HTERT RPE-1 (cell line): ENCODE measurements around the gene MYCBPAP.
"Not testable (repeated sequence)": the region's sequence is repeated elsewhere in the genome, so short reads cannot be mapped to it uniquely, and the experiment has no call there.

Experiments
- in situ Hi-C: fragments of 300-500 bp; cut with MboI; formaldehyde crosslinking; loops from 4 replicates; pipeline ENCODE4 v1.14.3; 2020; ENCODE audit warnings: low sequenced_read_pairs

MYCBPAP gene

DNA sequence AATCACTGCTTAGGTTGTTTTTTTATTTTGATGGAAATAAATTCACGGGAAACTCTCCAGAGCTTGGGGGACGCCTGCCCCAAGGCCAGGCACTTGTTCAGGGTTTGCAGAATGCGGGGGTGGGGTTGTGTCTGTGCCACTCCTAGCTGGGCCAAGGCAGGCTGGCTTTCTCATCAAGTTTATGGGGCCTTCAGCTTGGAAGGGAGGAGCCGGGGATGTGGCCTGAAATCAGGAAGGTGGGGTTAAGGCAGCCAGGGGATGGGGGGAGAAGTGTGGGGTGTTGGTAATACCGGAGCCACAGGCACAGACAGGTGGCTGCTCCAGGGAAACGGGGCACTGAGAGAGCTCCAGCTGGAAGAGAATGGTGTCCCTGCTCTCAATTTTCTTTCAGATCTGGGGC, 37.8 kb upstream of the MYCBPAP start:
- in situ Hi-C loops = no loop called here

DNA sequence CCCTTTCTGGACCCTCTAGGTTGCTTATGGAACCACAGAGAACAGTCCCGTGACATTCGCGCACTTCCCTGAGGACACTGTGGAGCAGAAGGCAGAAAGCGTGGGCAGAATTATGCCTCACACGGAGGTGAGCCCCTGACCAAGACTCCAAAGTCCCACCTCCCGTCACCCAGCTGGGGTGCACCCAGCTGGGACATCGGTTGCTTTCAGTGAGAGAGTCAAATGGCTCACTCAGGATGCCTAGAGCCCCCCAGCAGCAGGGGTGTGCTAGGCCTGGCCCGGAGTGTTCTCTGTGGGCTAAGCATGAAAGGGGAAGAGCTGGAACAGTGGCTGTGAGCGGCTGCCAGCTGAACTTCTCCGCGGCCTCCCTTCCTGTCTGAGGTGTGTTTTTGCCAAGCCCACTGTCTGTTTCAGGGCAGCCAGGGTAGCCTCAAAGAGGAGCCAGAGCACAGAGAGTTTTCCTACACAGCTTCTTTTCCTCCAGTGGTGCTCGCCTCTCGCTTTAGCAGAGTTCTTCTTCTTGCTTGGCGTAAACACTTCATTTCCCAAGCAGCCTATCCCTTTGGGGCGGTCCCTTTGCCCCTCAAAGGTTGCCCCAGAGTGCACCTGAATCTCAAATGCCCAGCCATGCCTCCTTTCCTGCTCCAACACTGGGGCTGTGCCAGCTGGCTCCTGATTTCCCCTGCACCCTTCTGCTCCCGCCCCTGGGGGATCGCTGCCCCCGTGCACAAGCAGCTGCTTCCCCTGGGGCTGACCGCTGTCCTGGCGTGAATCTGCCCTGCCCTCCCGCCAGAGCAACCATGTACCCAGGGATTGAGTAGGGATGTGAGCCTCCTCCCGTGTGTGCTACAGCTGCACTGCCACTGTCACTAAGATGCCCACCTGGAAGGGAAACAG, 37.0 kb upstream of the MYCBPAP start:
- in situ Hi-C loops = no loop called here

DNA sequence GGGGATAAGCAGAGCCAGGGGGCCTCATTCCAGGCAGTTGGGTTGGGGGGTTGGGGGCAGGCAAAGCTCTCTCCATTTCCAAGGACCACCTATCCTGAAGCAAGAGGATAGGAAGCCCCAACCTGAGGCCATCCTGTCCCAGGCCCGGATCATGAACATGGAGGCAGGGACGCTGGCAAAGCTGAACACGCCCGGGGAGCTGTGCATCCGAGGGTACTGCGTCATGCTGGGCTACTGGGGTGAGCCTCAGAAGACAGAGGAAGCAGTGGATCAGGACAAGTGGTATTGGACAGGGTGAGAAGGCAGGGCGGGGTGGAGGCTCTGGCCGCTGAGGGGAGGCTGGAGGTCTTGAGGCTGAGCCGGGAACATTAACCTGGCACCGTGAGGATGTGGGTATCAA, 36.0 kb upstream of the MYCBPAP start:
- in situ Hi-C loops = no loop called here

DNA sequence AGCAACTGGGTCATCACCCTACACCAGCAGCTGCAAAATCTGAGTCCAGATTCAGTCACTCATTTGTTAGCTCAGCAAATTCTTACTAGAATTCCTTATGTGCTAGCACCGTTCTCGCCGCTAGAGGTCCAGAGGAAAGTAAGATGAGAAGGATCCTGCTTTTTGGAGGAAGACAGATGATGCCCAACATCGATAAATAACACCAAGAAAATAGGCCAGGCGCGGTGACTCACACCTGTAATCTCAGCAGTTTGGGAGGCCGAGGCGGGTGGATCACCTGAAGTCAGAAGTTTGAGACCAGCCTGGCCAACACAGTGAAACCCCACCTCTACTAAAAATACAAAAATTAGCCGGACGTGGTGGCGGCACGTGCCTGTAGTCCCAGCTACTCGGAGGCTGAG, 35.5 kb upstream of the MYCBPAP start:
- in situ Hi-C loops = not testable (repeated sequence)

DNA sequence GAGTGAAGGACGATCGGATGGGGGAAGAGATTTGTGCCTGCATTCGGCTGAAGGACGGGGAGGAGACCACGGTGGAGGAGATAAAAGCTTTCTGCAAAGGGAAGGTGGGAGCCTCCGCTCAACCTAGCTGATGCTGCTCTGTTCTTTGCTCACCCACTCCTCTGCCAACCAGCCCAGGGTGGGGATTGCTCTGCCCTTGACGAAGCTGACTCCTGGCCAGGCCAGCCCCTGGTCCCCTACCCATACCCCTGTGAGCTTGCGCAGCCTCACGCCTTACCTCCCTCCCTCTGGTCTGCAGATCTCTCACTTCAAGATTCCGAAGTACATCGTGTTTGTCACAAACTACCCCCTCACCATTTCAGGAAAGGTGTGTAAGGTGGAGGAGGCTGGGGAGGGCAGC, 34.3 kb upstream of the MYCBPAP start:
- in situ Hi-C loops = no loop called here

DNA sequence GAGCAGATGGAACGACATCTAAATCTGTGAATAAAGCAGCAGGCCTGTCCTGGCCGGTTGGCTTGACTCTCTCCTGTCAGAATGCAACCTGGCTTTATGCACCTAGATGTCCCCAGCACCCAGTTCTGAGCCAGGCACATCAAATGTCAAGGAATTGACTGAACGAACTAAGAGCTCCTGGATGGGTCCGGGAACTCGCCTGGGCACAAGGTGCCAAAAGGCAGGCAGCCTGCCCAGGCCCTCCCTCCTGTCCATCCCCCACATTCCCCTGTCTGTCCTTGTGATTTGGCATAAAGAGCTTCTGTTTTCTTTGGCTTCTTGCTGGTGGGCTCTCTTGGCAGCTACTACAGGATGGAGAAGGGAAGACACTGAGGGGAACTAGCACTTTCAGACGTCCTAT, 33.7 kb upstream of the MYCBPAP start:
- in situ Hi-C loops = no loop called here

DNA sequence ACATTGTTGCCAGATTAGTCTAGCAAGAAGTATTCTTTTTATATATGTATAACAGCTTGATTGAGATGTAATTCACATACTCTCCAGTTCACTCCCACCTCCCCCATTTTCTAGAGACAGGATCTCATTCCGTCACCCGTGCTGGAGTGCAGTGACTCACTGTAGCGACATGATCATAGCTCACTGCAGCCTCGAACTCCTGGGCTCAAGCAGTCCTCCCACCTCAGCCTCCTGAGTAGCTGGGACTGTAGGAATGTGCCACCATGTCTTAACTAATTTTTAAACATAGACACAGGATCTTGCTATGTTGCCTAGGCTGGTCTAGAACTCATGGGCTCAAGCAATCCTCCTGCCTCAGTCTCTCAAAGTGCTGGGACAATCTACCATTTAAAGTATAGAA, 32.9 kb upstream of the MYCBPAP start:
- in situ Hi-C loops = no loop called here

DNA sequence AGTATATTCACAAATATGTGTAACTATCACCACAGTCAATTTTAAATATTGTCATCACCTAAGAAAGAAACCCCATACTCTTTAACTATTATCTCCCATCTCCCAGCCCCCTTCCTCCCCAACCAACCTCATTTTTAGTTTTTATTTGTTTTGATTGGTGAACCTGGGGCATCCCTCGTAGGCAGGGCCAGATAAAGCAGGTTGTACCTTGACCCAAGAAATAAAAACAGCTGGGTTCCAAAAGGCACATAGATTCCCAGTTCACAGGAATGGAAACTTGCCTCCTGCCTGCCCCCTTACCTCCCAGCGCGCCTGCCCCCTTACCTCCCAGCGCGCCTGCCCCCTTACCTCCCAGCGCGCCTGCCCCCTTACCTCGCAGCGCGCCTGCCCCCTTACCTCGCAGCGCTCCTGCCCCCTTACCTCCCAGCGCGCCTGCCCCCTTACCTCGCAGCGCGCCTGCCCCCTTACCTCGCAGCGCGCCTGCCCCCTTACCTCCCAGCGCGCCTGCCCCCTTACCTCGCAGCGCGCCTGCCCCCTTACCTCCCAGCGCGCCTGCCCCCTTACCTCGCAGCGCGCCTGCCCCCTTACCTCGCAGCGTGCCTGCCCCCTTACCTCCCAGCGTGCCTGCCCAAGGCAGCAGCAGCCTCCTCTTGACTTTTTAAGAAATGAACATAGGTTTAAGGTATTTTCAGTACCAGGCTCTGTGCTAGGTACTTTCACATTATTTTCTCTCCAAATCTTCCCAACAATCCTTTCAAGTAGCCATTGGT, 32.3 kb upstream of the MYCBPAP start:
- in situ Hi-C loops = not testable (repeated sequence)

DNA sequence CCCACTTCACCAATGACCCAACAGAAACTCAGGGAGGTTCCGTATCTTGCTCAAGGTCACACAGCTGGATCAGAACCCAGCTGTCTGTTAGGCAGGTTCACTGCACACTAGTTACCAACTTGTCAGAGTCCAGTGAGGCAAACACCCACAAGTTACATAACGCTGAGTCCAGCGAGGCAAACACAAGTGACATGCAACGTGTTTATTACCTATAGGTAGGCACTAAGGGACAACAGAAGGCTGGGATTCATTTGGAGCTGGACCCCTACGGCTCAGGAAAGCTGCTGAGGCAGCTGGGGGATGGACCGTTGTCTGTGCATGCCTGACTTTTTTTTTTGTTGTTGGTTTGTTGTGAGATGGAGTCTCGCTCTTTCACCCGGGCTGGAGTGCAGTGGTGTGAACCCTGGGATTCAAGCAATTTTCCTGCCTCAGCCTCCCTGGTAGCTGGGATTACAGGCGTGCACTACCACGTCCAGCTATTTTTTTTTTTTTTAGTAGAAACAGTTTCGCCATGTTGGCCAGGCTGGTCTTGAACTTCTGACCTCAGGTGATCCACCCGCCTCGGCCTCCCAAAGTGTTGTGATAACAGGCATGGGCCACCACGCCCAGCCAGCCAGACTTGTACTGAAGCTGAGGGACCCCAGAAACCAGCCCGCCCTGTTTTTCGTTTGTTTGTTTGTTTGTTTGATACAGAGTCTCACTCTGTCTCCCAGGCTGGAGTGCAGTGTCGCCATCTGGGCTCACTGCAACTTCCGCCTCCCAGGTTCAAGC, 31.5 kb upstream of the MYCBPAP start:
- in situ Hi-C loops = no loop called here

DNA sequence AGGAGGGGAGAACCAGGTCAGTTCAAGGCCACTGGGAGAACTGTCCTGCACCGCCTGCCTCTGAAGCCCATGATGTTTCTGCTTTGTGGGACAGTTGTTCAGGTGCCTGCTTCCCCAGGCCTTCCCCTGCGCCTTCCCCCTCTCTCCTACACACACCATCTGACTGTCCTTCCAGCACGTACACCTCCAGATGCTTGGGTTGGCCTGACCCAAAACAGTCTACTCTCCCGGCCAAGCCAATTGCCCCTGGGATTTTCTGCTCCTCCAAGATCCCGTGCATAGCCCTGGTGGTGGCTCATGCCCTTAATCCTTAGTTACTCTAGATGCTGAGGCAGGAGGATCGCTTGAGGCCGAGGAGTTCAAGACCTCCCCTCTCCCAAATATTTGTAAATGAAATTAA, 30.3 kb upstream of the MYCBPAP start:
- in situ Hi-C loops = no loop called here

DNA sequence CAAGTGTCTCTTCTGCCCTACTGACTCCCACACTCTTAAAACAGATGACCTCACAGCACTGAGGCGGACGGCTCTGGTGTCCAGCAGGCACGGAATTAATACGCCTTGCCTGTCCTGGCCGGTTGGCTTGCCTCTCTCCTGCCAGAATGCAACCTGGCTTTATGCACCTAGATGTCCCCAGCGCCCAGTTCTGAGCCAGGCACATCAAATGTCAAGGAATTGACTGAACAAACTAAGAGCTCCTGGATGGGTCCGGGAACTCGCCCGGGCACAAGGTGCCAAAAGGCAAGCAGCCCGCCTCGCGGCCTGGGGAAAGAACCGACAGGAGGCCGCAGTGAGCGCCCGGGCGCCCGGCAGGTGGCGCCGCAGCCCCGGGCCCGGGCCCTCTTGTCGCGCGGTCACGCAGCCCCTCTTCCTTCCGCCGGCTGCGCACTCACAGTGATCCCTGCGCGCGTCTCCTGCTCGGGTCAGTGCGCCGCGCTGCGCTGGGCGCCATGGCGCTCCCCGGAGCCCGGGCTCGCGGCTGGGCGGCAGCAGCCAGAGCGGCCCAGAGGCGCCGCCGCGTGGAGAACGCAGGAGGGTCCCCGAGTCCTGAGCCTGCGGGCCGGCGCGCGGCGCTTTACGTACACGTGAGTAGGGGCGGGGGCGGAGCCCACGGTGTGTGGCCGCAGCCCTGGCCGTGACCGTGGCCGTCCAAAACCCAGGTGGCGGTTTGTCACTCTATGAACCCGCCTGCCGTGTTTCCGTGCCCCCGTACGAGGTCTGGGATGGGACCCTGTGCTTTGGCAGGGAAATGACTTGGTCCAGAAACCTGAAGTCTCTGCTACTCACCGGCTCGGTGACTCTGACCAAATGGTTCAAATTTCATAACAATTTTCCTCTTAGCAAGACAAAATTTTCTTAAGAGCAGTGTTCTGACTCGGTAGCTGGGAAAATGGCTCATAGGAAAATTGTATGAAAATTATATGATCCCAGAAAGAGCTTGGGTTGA, 29.6 kb upstream of the MYCBPAP start, which contains the start of gene RSAD1:
RSAD1 (plus strand) TSS at position 470 of the 991 bp plus-strand sequence; CDS start at position 495, 25 bp downstream.
- in situ Hi-C loops = no loop called here

DNA sequence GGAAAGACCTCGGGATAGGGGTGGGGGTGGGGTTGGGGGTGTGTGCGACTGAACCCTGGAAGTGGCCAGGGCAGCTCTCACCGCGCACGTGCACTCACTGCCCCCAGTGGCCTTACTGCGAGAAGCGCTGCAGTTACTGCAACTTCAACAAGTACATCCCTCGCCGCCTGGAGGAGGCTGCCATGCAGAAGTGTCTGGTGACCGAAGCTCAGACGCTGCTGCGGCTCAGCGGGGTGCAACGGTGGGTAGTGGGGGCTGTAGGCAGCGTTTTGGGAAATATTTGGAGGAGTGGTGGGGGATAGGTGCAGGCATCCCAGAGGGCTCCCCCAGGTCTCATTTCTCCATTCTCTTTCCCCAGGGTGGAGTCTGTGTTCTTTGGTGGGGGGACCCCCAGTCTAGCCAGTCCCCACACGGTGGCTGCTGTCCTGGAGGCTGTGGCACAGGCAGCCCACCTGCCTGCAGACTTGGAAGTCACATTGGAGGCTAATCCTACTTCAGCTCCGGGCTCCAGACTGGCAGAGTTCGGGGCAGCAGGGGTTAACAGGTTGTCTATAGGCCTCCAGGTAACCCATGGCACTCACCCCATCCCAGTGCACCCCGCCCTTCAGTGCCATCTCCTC, 28.6 kb upstream of the MYCBPAP start:
- in situ Hi-C loops = no loop called here

DNA sequence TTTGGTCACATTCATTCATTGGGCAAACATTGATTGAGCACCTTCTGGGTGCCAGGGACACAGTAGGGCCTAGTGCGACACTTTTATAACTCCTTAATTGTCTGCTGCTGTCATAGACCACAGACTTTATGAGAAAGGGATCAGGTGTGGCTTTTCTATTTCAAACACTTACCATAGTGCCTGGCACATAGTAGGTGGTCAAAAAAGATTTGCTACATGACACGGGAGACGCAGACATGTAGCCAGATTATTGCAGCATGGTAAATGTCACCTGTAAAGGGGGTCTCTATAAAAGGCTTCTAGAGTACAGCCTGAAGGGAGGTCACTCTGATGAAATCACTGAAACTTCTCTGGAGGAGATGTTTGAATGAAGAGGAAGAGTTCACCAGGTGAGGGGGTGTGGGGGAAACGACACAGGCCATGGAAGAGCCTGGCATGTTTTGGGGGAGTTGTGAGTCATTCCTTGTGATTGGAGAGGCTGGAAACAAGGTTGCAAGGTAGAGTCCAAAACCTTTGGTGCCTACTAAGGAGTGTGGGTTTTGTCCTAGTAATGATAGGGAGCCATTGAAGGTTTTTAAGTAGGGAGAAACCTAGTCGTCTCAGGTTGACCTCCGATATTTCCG, 28.0 kb upstream of the MYCBPAP start:
- in situ Hi-C loops = no loop called here

DNA sequence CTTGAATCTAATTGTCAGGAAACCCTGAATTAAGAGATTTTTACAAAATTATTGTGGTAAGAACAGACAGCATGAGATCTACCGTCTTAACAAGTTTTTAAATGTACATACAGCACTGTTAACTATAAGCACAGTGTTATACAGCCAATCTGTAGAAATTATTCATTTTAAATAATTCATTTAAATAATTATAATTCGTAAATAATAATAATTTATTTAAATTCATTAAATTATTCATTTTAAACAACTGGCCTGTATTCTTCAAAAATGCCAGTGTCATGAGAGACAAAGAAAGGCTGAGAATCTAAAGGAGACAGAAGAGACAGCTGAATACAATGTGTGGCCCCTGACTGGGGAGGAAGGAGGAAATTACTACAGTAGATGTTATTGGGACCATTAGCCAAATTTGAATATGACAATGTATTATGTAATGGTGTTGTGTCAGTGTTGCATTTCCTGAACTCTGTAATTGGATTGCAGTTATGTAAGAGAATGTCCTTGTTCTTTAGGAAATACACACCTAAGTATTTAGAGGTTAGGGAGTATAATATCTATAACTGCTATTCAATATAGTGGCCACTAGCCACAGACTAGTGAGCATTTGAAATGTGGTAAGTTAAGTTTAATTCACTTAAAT, 27.3 kb upstream of the MYCBPAP start:
- in situ Hi-C loops = no loop called here

DNA sequence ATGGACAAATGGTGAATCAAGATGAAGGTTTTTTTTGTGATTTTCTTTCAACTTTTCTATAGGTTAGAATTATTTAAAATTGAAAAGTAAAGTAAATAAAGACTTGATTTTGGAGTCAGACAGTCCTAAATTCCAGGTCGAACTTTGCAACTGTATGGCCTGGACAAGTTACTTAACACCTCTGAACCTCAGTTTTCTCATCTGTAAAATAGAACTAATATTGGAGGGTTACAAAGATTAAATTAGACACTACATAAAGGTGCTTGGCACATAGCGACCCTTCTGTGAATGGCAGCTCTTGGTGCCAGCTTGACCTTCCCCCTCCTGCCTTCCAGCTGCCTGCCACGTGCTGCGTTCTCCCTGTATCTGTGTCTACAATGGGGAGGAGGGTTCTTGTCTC, 26.6 kb upstream of the MYCBPAP start:
- in situ Hi-C loops = no loop called here

DNA sequence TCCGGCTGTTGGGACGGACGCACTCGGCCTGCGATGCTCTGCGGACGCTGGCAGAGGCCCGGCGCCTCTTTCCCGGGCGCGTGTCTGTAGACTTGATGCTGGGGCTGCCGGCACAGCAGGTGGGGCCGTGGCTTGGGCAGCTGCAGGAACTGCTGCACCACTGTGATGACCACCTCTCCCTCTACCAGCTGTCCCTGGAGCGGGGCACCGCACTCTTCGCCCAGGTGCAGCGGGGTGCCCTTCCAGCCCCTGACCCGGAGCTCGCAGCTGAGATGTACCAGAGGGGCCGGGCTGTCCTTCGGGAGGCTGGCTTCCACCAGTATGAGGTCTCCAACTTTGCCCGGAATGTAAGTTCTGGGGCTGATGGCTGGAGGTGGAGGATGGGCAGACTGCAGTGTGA, 26.1 kb upstream of the MYCBPAP start:
- in situ Hi-C loops = no loop called here

DNA sequence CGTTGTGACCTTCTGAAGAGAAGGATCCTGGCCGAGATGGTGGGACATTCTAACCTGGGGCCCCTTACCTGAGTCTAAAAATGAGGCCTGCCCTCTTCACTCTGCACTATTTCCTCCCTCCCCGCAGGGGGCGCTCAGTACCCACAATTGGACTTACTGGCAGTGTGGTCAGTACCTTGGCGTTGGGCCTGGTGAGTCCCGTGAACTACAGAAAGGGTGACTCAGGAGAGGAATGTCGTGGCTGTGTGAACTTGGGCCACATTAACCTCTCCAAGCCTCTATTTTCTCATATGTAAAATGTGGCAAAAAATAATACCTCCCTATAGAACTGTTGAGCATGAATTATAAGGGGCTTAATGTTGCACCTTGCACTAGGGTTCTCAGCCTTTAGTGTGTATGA, 25.7 kb upstream of the MYCBPAP start:
- in situ Hi-C loops = no loop called here

DNA sequence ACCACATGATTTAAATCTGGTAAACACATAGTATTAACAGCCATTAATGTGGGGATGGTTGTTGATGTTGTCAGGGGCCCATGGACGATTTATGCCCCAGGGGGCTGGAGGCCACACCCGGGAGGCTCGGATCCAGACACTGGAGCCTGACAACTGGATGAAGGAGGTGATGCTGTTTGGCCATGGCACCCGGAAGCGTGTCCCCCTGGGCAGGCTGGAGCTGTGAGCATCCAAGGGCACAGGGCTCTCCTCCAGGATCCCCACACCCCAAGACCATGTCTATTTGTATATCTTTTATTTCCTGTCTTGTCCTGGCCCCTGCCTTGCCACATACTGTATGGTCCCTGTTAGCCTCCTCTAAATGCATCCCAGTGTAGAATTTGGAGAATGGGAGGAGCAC, 25.0 kb upstream of the MYCBPAP start:
- in situ Hi-C loops = no loop called here
